ENCODE measurements around the gene RAB6C.
A peak's percentile ranks its signal among the peaks of the same experiment; 100 is the strongest.
"Not testable (repeated sequence)": the region's sequence is repeated elsewhere in the genome, so short reads cannot be mapped to it uniquely, and the experiment has no call there.

RAB6C gene

DNA sequence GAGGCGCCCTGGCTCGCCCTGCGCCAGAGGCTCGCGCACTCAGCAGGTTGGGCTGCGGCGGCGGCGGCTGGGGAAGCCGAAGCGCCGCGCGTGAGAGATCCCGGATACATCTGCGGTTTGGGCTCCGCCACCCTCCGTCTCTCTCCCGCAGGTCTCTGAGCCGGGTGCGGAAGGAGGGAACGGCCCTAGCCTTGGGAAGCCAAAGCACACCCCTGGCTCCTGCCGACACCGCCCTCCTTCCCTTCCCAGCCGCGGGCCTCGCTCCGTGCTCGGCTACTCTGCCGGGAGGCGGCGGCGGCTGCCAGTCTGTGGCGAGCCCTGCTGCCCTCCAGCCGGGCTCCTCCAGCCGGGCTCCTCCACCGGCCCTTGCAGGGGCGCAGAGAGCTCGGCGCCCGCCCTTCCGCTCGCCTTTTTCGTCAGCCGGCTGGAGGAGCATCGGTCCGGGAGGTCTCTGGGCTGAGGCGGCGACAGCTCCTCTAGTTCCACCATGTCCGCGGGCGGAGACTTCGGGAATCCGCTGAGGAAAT lies at the start of gene RAB6C:
TSS of gene RAB6C (plus strand) at position 38 of the 527 bp plus-strand sequence. CDS start at position 488, 450 bp downstream.
- peak within 1 kb of the TSS in 1 of 2 donors; percentile 33 for H3K4me3 ChIP-seq (replicated peaks in 1 of 2; ENCODE audit: low read depth in 2 of 2, low read length in 2 of 2)
- peak in 1 of 2 donors; percentile 9 for DNase-seq (ENCODE audit: low read depth in 2 of 2)

DNA sequence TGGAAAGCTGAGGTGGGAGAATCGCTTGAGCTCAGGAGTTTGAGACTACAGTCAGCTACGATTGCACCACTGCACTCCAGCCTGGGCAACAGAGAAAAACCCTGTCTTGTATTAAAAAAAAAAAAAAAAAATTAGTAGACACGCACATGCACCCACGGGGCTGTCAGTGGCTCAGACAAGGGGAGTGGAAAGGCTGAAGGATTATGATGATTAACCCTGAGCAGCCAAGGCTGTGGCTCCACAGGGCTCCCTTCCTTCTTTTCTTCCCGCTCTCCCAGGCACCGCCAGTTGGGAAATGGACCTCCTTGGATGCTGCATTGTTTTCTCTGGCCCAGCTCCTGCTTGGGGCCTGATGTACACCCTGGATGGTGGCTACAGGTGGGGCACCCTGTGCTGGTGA lies 49.0 kb upstream of the RAB6C start:
- TF ChIP-seq, protein P1, sequence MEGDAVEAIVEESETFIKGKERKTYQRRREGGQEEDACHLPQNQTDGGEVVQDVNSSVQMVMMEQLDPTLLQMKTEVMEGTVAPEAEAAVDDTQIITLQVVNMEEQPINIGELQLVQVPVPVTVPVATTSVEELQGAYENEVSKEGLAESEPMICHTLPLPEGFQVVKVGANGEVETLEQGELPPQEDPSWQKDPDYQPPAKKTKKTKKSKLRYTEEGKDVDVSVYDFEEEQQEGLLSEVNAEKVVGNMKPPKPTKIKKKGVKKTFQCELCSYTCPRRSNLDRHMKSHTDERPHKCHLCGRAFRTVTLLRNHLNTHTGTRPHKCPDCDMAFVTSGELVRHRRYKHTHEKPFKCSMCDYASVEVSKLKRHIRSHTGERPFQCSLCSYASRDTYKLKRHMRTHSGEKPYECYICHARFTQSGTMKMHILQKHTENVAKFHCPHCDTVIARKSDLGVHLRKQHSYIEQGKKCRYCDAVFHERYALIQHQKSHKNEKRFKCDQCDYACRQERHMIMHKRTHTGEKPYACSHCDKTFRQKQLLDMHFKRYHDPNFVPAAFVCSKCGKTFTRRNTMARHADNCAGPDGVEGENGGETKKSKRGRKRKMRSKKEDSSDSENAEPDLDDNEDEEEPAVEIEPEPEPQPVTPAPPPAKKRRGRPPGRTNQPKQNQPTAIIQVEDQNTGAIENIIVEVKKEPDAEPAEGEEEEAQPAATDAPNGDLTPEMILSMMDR (IDR thresholded peaks at IDR 0.05; ENCODE audit: low read depth, low read length): no peak
- DNase-seq (ENCODE audit: low read depth in 2 of 2): no peak
- no peak overlapping the region for H3K4me3 ChIP-seq (replicated peaks in 1 of 2; ENCODE audit: low read depth in 2 of 2, low read length in 2 of 2)

DNA sequence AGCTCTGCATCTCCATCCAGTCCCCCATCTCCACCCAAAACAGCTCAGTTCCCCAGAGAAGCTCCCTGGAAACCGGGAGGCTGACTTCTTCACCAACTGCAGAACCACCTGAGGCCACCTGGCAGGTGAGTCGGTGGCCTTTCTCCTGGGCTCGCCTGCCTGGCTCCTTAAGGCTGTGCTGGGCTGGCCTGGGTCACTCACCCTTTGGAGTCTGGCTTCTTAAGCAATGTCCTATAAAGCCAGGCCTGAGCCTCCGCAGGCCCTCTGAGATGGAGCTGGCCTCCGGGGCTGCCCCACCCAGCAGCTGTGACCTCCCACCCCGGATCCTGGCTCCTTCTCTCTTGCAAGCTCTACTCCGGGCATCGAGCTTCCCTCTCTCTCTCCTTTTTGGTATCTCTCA lies 46.1 kb upstream of the RAB6C start:
- DNase-seq (ENCODE audit: low read depth in 2 of 2); H3K4me3 ChIP-seq (replicated peaks in 1 of 2; ENCODE audit: low read depth in 2 of 2, low read length in 2 of 2): not testable (repeated sequence)

DNA sequence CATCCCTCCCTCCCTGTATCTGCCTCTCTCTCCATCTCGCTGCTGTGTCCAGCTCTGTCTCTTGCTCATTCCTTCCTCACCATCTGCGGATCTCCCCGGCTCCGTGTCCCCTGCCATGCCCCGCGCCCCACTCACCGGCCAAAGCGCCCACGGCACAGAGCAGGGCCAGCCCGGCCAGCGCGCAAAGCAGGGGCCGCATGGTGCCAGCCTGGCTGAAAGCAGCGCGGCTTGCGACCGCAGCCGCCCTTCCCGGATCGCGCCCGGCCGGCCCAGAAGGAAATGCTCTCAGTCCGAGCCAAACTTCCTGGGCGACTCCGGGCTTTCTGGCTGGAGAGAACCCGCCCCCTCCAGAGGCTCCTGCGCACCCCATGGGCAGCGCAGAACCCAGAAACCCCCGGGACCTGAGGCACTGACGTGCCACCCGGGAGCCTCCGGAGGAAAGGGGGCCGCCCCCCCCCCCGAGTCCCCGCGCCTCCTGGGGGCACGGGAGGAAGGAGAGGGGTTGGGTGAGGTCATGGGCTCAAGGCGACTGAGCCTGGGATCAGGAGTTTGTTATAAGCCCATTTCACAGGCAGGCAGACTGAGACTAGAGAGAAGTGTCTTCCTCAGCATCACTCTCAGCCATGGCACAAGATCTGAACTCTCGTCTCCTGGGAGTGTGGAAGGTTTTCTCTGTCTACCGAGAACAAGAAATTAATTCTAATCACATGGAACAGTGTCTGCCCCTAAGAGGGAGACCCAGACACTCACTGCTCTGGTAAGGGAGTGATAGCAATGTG lies 45.2 kb upstream of the RAB6C start:
- H3K4me3 ChIP-seq (replicated peaks in 1 of 2; ENCODE audit: low read depth in 2 of 2, low read length in 2 of 2): no peak overlapping the region
- DNase-seq (ENCODE audit: low read depth in 2 of 2): peak in 1 of 2 donors; percentile 5
- TF ChIP-seq, protein P1 (IDR thresholded peaks at IDR 0.05; ENCODE audit: low read depth, low read length): no peak

DNA sequence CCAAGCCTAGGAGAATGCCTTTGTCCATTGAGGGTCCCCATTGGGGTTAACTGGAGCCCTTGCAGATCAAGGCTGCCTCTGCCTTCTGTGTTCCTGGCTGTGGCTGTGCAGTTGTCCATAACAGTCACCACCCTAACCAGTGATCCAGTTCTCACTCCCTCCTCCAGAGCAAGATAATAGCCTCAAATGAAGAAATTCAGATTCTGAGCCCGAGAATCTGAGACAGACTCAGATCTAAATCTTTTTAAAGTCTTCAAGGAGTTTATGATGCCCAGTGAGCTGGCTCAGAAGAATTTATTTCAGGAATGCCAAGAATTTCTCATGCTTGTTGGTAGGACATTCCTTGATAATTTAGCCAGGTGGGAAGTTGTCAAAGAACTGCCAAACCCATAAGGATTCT lies 44.3 kb upstream of the RAB6C start:
- TF ChIP-seq, protein P1 (IDR thresholded peaks at IDR 0.05; ENCODE audit: low read depth, low read length): no peak
- H3K4me3 ChIP-seq (replicated peaks in 1 of 2; ENCODE audit: low read depth in 2 of 2, low read length in 2 of 2): no peak overlapping the region
- DNase-seq (ENCODE audit: low read depth in 2 of 2): no peak

DNA sequence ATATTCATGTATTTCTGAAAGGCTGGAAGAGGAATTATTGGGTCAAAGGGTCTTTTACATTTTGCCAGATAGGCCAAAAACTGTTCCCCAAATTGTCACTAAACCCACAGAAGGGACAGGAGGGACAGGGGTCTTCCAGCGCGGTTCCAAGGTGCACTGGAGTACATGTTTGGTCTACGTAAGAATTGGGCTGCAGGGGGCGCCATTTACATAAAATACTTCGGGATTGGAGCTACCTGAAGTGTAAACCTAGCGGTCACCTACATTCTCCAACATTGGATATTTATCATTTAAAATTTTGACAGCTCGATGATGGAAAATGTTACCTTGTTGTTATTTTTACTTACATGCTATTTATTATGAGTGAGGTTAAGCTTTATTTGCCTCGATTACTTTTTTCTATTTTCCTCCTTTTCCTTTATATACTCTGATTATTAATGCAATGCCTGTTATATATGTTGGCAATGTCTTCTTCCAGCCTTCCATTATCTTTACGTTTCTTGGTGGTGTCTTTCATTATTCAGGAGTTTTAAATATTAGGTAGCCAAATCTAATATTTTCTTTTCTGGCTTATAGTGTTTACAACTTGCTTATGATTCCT lies 43.0 kb upstream of the RAB6C start:
- H3K4me3 ChIP-seq (replicated peaks in 1 of 2; ENCODE audit: low read depth in 2 of 2, low read length in 2 of 2): no peak overlapping the region
- TF ChIP-seq, protein P1 (IDR thresholded peaks at IDR 0.05; ENCODE audit: low read depth, low read length): no peak
- peak in 1 of 2 donors; percentile 39 for DNase-seq (ENCODE audit: low read depth in 2 of 2)

DNA sequence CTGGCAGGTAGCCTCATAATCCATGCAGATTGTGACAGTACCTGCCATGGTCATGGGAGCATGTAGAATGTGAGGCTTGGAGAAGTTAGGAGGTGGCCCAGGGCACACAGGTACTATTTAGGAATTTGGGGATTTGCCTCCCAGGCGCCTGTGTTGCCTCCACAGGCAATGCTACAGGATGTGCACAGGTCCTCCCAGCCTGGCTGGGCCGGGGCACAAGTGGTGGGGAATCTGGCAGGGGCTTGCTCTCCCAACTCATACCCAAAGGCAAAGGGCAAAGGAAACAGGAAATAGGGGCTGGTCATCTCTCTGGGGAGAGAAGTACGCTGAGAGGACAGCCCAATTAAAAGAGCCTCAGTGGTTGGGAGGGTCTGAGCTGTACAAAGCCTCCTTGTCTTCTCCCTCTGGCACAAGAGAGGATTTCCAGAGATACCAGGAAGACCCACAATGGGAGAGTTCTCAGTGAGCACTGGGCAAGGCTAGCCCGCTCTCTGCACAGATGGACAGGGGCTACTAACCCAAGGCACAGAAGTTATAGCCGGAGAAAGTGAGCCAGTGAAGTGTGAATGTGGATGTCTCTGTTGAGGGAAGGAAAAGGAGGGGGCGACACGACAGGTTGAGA lies 40.5 kb upstream of the RAB6C start:
- not testable (repeated sequence) for DNase-seq (ENCODE audit: low read depth in 2 of 2); H3K4me3 ChIP-seq (replicated peaks in 1 of 2; ENCODE audit: low read depth in 2 of 2, low read length in 2 of 2)

DNA sequence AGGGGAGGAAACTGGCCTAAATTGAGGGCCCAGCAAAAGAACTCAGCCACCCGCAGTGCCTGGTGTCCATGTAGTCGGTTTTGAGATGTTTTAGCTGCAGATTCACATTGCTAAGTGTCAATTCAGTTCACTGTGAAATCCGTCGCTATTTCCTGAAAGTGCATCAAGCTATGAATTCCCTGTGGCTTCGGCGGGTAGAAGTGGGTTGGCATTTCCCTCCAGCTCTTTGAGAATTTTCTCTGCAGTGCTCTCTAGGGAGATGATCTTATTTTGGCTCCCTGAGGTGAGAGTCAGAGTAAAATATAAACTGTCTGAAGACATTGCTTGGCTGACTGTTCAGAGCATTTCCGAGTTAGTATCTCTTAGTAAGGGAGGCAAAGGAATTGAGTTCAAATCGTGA lies 36.0 kb upstream of the RAB6C start:
- not testable (repeated sequence) for DNase-seq (ENCODE audit: low read depth in 2 of 2); H3K4me3 ChIP-seq (replicated peaks in 1 of 2; ENCODE audit: low read depth in 2 of 2, low read length in 2 of 2)
